ENCODE measurements around the gene MCMBP. TPM values are rescaled to one million over a fixed set of nuclear protein-coding genes. Genes with fewer than 3 reads are reported as not detected.
"Not testable (repeated sequence)": the region's sequence is repeated elsewhere in the genome, so short reads cannot be mapped to it uniquely, and the experiment has no call there.

The MCMBP gene
- total RNA-seq, 4 donors from 2014 or later = 26.2 to 44.4 (median 35.5) TPM

DNA sequence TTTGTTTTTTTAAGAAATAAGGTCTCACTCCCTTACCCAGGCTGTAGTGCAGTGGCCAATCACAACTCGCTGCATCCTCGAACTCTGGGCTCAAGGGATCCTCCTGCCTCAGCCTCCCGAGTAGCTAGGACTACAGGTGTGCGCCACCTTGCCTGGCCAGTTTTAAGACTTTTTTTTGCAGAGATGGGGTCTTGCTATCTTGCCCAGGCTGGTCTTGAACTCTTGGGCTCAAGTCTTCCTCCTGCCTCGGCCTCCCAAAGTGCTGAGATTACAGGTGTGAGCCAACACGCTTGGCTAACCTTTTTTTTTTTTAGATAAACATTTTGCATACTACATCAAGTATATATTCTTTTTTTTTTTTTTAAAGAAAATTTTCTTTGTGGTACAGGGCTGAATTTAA, 38.0 kb upstream of the MCMBP start:
- H3K36me3 ChIP-seq = peaks cover 0 to 64% (median 29%) of the 10 kb centered on the region in 4 donors
- H3K4me1 ChIP-seq = no peaks in the 10 kb centered on the region
- no peaks in the 10 kb centered on the region for H3K9me3 ChIP-seq
- intact Hi-C loops (cut with DNase I; ENCODE audit: low total_unique reads) (no loop called here), in situ Hi-C loops (cut with MboI; ENCODE audit: low pct_ligation_motif_present in 1 of 4, low pct_unique_long_range_greater_than_20kb in 1 of 4, low sequenced_read_pairs in 3 of 4) (no loop called here)
- no peak overlapping the region for H3K27ac ChIP-seq
- no peak for DNase-seq
- no peak for TF ChIP-seq CTCF (IDR thresholded peaks at IDR 0.05)
- TF ChIP-seq EP300 (IDR thresholded peaks at IDR 0.05; ENCODE audit: low read depth) = no peak
- TF ChIP-seq POLR2A (IDR thresholded peaks at IDR 0.05) = no peak
- TF ChIP-seq POLR2AphosphoS5 (IDR thresholded peaks at IDR 0.05) = no peak
- no peaks in the 10 kb centered on the region for H3K27me3 ChIP-seq
- no peak overlapping the region for H3K4me3 ChIP-seq
- WGBS, 2 donors (ENCODE audit: low coverage in 1 of 2) = 96 to 100% methylated on average over 5 to 6 of the region's 6 CpGs

- Histone ChIP-seq H3K4me1 (no peaks in the 10 kb centered on the region), H3K9me3 (no peaks in the 10 kb centered on the region), H3K27me3 (no peaks in the 10 kb centered on the region), H3K36me3 (peaks cover 0 to 71% (median 33%) of the 10 kb centered on the region in 4 donors), H3K27ac (no peak overlapping the region), H3K4me3 (no peak overlapping the region)
- intact Hi-C loops (cut with DNase I; ENCODE audit: low total_unique reads) = no loop called here
- DNase-seq = no peak
- in situ Hi-C loops (cut with MboI; ENCODE audit: low pct_ligation_motif_present in 1 of 4, low pct_unique_long_range_greater_than_20kb in 1 of 4, low sequenced_read_pairs in 3 of 4) = no loop called here
- no peak for TF ChIP-seq EP300 (IDR thresholded peaks at IDR 0.05; ENCODE audit: low read depth)
- no peak for TF ChIP-seq CTCF (IDR thresholded peaks at IDR 0.05)
- TF ChIP-seq POLR2A (IDR thresholded peaks at IDR 0.05) = no peak
Measured at GRCh38 chr10:119908166-119908565, 35.5 kb upstream of the MCMBP start.

DNA sequence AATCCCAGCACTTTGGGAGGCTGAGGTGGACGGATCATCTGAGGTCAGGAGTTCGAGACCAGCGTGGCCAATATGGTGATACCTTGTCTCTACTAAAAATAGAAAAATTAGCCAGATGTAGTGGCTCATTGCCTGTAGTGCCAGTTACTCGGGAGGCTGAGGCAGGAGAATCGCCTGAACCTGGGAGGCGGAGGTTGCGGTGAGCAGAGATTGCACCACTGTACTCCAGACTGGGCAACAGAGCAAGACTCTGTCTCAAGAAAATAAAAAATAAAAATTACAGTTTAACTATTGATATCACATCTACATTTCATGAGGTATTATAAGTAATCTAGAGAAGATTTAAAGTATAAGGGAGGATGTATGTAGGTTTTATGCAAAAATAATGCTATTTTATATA, 35.1 kb upstream of the MCMBP start:
- H3K4me3 ChIP-seq; H3K27me3 ChIP-seq; in situ Hi-C loops (cut with MboI; ENCODE audit: low pct_ligation_motif_present in 1 of 4, low pct_unique_long_range_greater_than_20kb in 1 of 4, low sequenced_read_pairs in 3 of 4); DNase-seq; H3K4me1 ChIP-seq; H3K9me3 ChIP-seq; H3K27ac ChIP-seq; intact Hi-C loops (cut with DNase I; ENCODE audit: low total_unique reads): not testable (repeated sequence)
- 96 to 100% methylated on average over 7 of the region's 7 CpGs for WGBS, 2 donors (ENCODE audit: low coverage in 1 of 2)
- peaks cover 0 to 66% (median 33%) of the 10 kb centered on the region in 4 donors for H3K36me3 ChIP-seq

DNA sequence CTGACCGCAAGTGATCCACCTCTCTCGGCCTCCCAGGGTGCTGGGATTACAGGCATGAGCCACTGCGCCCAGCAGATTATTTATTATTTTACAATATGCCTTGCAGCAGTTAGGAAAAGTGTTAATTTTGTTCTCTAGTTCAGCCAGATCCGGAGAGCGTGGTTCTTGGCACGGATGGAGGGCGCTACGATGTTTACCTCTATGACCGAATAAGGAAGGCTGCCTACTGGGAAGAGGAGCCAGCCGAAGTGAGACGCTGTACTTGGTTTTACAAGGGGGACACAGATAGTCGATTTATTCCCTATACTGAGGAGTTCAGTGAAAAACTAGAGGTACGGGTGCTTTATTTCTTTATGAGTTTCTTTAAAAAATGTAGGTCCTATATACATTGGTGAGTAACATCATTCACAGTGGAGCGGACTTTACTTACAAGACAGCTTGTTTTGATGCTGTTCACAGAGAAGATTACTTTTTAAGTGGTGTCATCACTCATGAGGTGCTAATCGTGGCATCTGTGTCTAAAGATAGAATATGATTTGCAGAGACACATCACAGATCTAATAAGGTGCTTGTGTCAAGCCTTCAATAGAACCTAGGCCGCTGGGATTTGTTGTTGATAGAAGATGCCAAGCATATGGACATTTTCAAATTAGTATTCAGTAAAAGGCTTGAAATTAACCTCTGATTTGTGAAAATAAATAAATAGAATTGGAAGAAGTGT, 31.5 kb upstream of the MCMBP start:
- TF ChIP-seq CTCF (IDR thresholded peaks at IDR 0.05) (no peak), EP300 (IDR thresholded peaks at IDR 0.05; ENCODE audit: low read depth) (no peak), POLR2AphosphoS5 (IDR thresholded peaks at IDR 0.05) (no peak), POLR2A (IDR thresholded peaks at IDR 0.05) (no peak)
- 85 to 90% methylated on average over 2 to 16 of the region's 16 CpGs for WGBS, 2 donors (ENCODE audit: low coverage in 1 of 2)
- in situ Hi-C loops (cut with MboI; ENCODE audit: low pct_ligation_motif_present in 1 of 4, low pct_unique_long_range_greater_than_20kb in 1 of 4, low sequenced_read_pairs in 3 of 4) (no loop called here), intact Hi-C loops (cut with DNase I; ENCODE audit: low total_unique reads) (no loop called here)
- Histone ChIP-seq H3K27ac (no peak overlapping the region), H3K27me3 (no peaks in the 10 kb centered on the region), H3K36me3 (peaks cover 0 to 51% (median 24%) of the 10 kb centered on the region in 4 donors), H3K4me3 (no peak overlapping the region), H3K9me3 (no peaks in the 10 kb centered on the region), H3K4me1 (peaks cover 0 to 4% (median 1%) of the 10 kb centered on the region in 4 donors)
- no peak for DNase-seq

DNA sequence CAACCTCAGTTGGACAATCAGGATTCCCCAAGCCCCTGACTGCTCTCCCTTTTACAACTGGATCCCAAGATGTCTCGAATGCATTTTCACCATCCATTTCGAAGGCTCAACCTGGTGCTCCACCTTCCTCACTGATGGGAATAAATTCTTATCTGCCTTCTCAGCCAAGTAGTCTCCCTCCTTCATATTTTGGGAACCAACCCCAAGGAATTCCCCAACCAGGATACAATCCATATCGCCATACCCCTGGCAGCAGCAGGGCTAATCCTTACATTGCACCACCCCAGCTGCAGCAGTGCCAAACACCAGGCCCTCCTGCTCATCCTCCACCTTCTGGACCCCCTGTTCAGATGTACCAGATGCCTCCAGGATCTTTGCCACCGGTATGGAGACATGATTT, 25.9 kb upstream of the MCMBP start:
- TF ChIP-seq CTCF (IDR thresholded peaks at IDR 0.05) = no peak
- Histone ChIP-seq H3K27me3 (no peaks in the 10 kb centered on the region), H3K36me3 (peaks cover 0 to 10% (median 5%) of the 10 kb centered on the region in 4 donors), H3K4me1 (peaks cover 22 to 55% (median 41%) of the 10 kb centered on the region in 4 donors), H3K4me3 (no peak overlapping the region), H3K9me3 (no peaks in the 10 kb centered on the region), H3K27ac (no peak overlapping the region)
- in situ Hi-C loops (cut with MboI; ENCODE audit: low pct_ligation_motif_present in 1 of 4, low pct_unique_long_range_greater_than_20kb in 1 of 4, low sequenced_read_pairs in 3 of 4) (no loop called here), intact Hi-C loops (cut with DNase I; ENCODE audit: low total_unique reads) (no loop called here)
- DNase-seq = no peak
- 94 to 95% methylated on average over 3 to 4 of the region's 4 CpGs for WGBS, 2 donors (ENCODE audit: low coverage in 1 of 2)
